Panc1 (cell line): ENCODE results near the gene TNFAIP2. TPM values are rescaled to one million over a fixed set of nuclear protein-coding genes. Genes with fewer than 3 reads are reported as not detected.

Experiments
- ATAC-seq: fragments of 200-7000 bp; cut with Tn5 transposase; 2 replicates; pipeline ENCODE4 v1.9.1; 2020; ENCODE audit warnings: mild to moderate bottlenecking, moderate library complexity
- BruUV-seq: library from RNA; stranded (reverse); fragments of 400-500 nt; replicated peaks from 2 replicates; lab custom pipeline; 2021; lab: Mats Ljungman, UMichigan
- CTCF ChIA-PET: fragments of 300-600 bp; sonication (Branson Sonifier 250); formaldehyde crosslinking; loops from one replicate; lab custom pipeline; 2022; ENCODE audit warnings: antibody characterized with exemption; lab: Charles Lee
- POLR2A ChIA-PET: fragments of 300-600 bp; sonication (Branson Sonifier 250); formaldehyde crosslinking; loops from one replicate; lab custom pipeline; 2022; ENCODE audit warnings: antibody characterized with exemption; lab: Charles Lee
- DNase-seq: peaks from one replicate; pipeline ENCODE4 v3.0.0-alpha.2; 2010; ENCODE audit warnings: low read depth, low spot score
- H3K27ac ChIP-seq: 2 replicates; pipeline ENCODE4 v1.5.1; 2011; ENCODE audit warnings: mild to moderate bottlenecking, low read length, inconsistent platforms
- H3K27me3 ChIP-seq: fragments of 200-500 bp; sonication (Bioruptor generic); 2 replicates; pipeline ENCODE4 v1.6.0; 2014; ENCODE audit warnings: low read length, inconsistent platforms; ENCODE audit not compliant: control insufficient read depth, insufficient read depth
- H3K36me3 ChIP-seq: fragments of 200-500 bp; sonication (Bioruptor generic); 2 replicates; pipeline ENCODE4 v1.5.1; 2014; ENCODE audit warnings: inconsistent platforms, mild to moderate bottlenecking, low read length, moderate library complexity; ENCODE audit not compliant: control insufficient read depth, insufficient read depth
- H3K4me1 ChIP-seq: 2 replicates; pipeline ENCODE4 v1.5.1; 2011; ENCODE audit warnings: inconsistent platforms, mild to moderate bottlenecking, low read length, moderate library complexity; ENCODE audit not compliant: control insufficient read depth, insufficient read depth
- H3K4me3 ChIP-seq, 2 experiments: 2 replicates each; pipeline ENCODE4 v1.5.1; 2011 to 2012; ENCODE audit warnings: low read depth in 2 of 2, low read length in 2 of 2, mild to moderate bottlenecking in 2 of 2, inconsistent platforms in 1 of 2, moderate library complexity in 1 of 2
- H3K9me3 ChIP-seq: fragments of 200-500 bp; sonication (Bioruptor generic); 2 replicates; pipeline ENCODE4 v1.5.1; 2014; ENCODE audit warnings: low read depth, mild to moderate bottlenecking, inconsistent platforms, low read length, moderate library complexity; ENCODE audit not compliant: control insufficient read depth, insufficient read depth
- CTCF ChIP-seq: fragments of 450-650 bp; IDR thresholded peaks from 2 replicates; pipeline ENCODE4 v1.5.1; 2017; ENCODE audit warnings: mild to moderate bottlenecking
- POLR2AphosphoS5 ChIP-seq: IDR thresholded peaks from 2 replicates; pipeline ENCODE4 v1.6.1; 2012; ENCODE audit warnings: mild to moderate bottlenecking, low read depth, low read length, moderate library complexity
- REST ChIP-seq, 2 experiments: IDR thresholded peaks; 2 replicates each; pipeline ENCODE4 v1.6.1; 2011 to 2012; ENCODE audit warnings: low read depth in 2 of 2, control low read depth in 1 of 2, low read length in 1 of 2, mild to moderate bottlenecking in 1 of 2, moderate library complexity in 1 of 2; ENCODE audit not compliant: insufficient read depth in 1 of 2
- SIN3A ChIP-seq: IDR thresholded peaks from 2 replicates; pipeline ENCODE4 v1.6.1; 2012; ENCODE audit warnings: low read depth, mild to moderate bottlenecking, low read length, moderate library complexity, borderline replicate concordance; ENCODE audit not compliant: insufficient read depth
- TCF7L2 ChIP-seq: IDR thresholded peaks from 2 replicates; pipeline ENCODE4 v1.6.1; 2011; ENCODE audit warnings: mild to moderate bottlenecking, low read depth, low read length, inconsistent platforms
- in situ Hi-C: cut with HindIII; loops from 2 replicates; pipeline ENCODE4 v1.10.0; 2016; ENCODE audit warnings: low sequenced_read_pairs, low pct_unique_long_range_greater_than_20kb
- intact Hi-C: fragments of 100-400 bp; cut with micrococcal nuclease; formaldehyde crosslinking; loops from one replicate; pipeline ENCODE4 v1.10.0; 2022; ENCODE audit not compliant: unreplicated experiment
- total RNA-seq: library from RNA; stranded (reverse); gene quantifications from one replicate; pipeline ENCODE4 v1.2.1, GENCODE V29; 2021; ENCODE audit not compliant: unreplicated experiment

TNFAIP2 gene
- total RNA-seq, 1 experiment from 2014 or later: 491 TPM

GRCh38 chr14:103074729-103075367 is 48.4 kb upstream of the TNFAIP2 start:
- H3K27me3 ChIP-seq: no peaks in the 10 kb centered on the region
- no peak for DNase-seq
- peaks cover 19% of the 10 kb centered on the region for H3K4me1 ChIP-seq
- H3K27ac ChIP-seq: no peak overlapping the region; the same call in 1 of the 2 replicates
- TF ChIP-seq CTCF (no peak), SIN3A (no peak), TCF7L2 (no peak), REST (IDR thresholded peaks at IDR 0.05; ENCODE audit: insufficient read depth in 1 of 2, low read depth in 2 of 2, low read length in 1 of 2) (no peak), POLR2AphosphoS5 (no peak)
- no peaks in the 10 kb centered on the region for H3K9me3 ChIP-seq
- H3K4me3 ChIP-seq: peak overlapping the region; percentile 37 to 51
- H3K36me3 ChIP-seq: no peaks in the 10 kb centered on the region
- intact Hi-C loops: loop anchor here (2.0 to 10.0 kb wide), 2 partner anchors 110 to 218 kb away; no protein-coding TSS in a partner anchor
- ChIA-PET CTCF (interaction anchor here (0.6 to 1.4 kb wide), 3 partner anchors 9 to 30 kb away, joined by 3 to 9 read pairs (median 6); no protein-coding TSS in a partner anchor), POLR2A (interaction anchor here (0.5 to 0.7 kb wide), 2 partner anchors 204 to 1606 kb away, joined by 3 to 4 read pairs; no protein-coding TSS in a partner anchor)
- BruUV-seq: no TSS peak
- in situ Hi-C loops: no loop called here
- ATAC-seq: peak; percentile 11; the same call in 1 of the 2 replicates

GRCh38 chr14:103078420-103078749 is 44.9 kb upstream of the TNFAIP2 start:
- Histone ChIP-seq H3K9me3 (no peaks in the 10 kb centered on the region), H3K27me3 (no peaks in the 10 kb centered on the region), H3K4me1 (peaks cover 10% of the 10 kb centered on the region), H3K36me3 (no peaks in the 10 kb centered on the region), H3K4me3 (no peak overlapping the region), H3K27ac (no peak overlapping the region)
- no TSS peak for BruUV-seq
- ChIA-PET CTCF (interaction anchor here (0.6 kb wide), 1 partner anchor 298 kb away, joined by 8 read pairs; no protein-coding TSS in a partner anchor), POLR2A (interaction anchor here (1.0 kb wide), 1 partner anchor 22 kb away, joined by 12 read pairs; no protein-coding TSS in a partner anchor)
- DNase-seq (peak; percentile 59), ATAC-seq (no peak; the same call in 1 of the 2 replicates)
- in situ Hi-C loops (no loop called here), intact Hi-C loops (loop anchor here (10.0 kb wide), 1 partner anchor 106 kb away; no protein-coding TSS in a partner anchor)
- TF ChIP-seq SIN3A: no peak
- TF ChIP-seq CTCF: peak; percentile 78
- TF ChIP-seq POLR2AphosphoS5: no peak
